Panc1 (cell line): ENCODE measurements around the gene PRR29.

Experiments used
- POLR2AphosphoS5 ChIP-seq: IDR thresholded peaks from 2 replicates; pipeline ENCODE4 v1.6.1; 2012; ENCODE audit warnings: mild to moderate bottlenecking, low read depth, low read length, moderate library complexity
- TCF7L2 ChIP-seq: IDR thresholded peaks from 2 replicates; pipeline ENCODE4 v1.6.1; 2011; ENCODE audit warnings: mild to moderate bottlenecking, low read depth, low read length, inconsistent platforms
- TF ChIP-seq, protein P1 (sequence below): fragments of 450-650 bp; IDR thresholded peaks from 2 replicates; pipeline ENCODE4 v1.5.1; 2017; ENCODE audit warnings: mild to moderate bottlenecking
- TF ChIP-seq, protein P2 (sequence below), 2 experiments: IDR thresholded peaks; 2 replicates each; pipeline ENCODE4 v1.6.1; 2011 to 2012; ENCODE audit warnings: low read depth in 2 of 2, control low read depth in 1 of 2, low read length in 1 of 2, mild to moderate bottlenecking in 1 of 2, moderate library complexity in 1 of 2; ENCODE audit not compliant: insufficient read depth in 1 of 2

DNA sequence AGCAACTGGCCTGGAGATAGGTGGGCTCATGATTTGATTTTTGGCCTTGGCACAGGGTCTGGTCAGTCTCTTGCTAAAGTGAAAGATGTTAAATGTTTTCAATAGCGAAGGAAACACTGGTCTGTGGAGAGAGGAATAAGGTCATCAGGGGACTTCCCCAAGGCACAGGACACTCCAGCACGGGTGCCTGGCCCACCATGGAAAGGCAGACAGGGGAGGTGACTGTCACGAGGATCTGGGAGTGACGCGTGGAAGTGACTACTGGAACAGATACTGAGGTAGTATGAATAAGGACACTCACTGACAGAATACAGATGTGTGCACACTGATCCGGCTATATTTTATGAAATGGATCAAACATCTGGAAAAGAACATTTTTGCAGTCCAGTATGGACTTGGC is 39.0 kb downstream of the PRR29 start:
- TF ChIP-seq, protein P1, sequence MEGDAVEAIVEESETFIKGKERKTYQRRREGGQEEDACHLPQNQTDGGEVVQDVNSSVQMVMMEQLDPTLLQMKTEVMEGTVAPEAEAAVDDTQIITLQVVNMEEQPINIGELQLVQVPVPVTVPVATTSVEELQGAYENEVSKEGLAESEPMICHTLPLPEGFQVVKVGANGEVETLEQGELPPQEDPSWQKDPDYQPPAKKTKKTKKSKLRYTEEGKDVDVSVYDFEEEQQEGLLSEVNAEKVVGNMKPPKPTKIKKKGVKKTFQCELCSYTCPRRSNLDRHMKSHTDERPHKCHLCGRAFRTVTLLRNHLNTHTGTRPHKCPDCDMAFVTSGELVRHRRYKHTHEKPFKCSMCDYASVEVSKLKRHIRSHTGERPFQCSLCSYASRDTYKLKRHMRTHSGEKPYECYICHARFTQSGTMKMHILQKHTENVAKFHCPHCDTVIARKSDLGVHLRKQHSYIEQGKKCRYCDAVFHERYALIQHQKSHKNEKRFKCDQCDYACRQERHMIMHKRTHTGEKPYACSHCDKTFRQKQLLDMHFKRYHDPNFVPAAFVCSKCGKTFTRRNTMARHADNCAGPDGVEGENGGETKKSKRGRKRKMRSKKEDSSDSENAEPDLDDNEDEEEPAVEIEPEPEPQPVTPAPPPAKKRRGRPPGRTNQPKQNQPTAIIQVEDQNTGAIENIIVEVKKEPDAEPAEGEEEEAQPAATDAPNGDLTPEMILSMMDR, result no peak
- TF ChIP-seq POLR2AphosphoS5, result no peak
- TF ChIP-seq TCF7L2, result no peak
- TF ChIP-seq, protein P2, sequence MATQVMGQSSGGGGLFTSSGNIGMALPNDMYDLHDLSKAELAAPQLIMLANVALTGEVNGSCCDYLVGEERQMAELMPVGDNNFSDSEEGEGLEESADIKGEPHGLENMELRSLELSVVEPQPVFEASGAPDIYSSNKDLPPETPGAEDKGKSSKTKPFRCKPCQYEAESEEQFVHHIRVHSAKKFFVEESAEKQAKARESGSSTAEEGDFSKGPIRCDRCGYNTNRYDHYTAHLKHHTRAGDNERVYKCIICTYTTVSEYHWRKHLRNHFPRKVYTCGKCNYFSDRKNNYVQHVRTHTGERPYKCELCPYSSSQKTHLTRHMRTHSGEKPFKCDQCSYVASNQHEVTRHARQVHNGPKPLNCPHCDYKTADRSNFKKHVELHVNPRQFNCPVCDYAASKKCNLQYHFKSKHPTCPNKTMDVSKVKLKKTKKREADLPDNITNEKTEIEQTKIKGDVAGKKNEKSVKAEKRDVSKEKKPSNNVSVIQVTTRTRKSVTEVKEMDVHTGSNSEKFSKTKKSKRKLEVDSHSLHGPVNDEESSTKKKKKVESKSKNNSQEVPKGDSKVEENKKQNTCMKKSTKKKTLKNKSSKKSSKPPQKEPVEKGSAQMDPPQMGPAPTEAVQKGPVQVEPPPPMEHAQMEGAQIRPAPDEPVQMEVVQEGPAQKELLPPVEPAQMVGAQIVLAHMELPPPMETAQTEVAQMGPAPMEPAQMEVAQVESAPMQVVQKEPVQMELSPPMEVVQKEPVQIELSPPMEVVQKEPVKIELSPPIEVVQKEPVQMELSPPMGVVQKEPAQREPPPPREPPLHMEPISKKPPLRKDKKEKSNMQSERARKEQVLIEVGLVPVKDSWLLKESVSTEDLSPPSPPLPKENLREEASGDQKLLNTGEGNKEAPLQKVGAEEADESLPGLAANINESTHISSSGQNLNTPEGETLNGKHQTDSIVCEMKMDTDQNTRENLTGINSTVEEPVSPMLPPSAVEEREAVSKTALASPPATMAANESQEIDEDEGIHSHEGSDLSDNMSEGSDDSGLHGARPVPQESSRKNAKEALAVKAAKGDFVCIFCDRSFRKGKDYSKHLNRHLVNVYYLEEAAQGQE (IDR thresholded peaks at IDR 0.05; ENCODE audit: insufficient read depth in 1 of 2, low read depth in 2 of 2, low read length in 1 of 2), result no peak
